ENCODE results near the gene SPTBN4.

GRCh38 chr19:40621966-40622772 is 155.4 kb downstream of the SPTBN4 start:
- TF ChIP-seq, protein P1, sequence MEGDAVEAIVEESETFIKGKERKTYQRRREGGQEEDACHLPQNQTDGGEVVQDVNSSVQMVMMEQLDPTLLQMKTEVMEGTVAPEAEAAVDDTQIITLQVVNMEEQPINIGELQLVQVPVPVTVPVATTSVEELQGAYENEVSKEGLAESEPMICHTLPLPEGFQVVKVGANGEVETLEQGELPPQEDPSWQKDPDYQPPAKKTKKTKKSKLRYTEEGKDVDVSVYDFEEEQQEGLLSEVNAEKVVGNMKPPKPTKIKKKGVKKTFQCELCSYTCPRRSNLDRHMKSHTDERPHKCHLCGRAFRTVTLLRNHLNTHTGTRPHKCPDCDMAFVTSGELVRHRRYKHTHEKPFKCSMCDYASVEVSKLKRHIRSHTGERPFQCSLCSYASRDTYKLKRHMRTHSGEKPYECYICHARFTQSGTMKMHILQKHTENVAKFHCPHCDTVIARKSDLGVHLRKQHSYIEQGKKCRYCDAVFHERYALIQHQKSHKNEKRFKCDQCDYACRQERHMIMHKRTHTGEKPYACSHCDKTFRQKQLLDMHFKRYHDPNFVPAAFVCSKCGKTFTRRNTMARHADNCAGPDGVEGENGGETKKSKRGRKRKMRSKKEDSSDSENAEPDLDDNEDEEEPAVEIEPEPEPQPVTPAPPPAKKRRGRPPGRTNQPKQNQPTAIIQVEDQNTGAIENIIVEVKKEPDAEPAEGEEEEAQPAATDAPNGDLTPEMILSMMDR (IDR thresholded peaks at IDR 0.05; ENCODE audit: low read length), result no peak
- no peak for TF ChIP-seq EZH2 (IDR thresholded peaks at IDR 0.05; ENCODE audit: borderline replicate concordance, low read length)

Data from OCI-LY1 (cell line).